Mucosa of stomach (tissue), 1 donor: ENCODE results near the gene CDC37.

Experiments
- H3K27me3 ChIP-seq: one replicate; pipeline ENCODE4 v1.7.0; 2013; ENCODE audit warnings: mild to moderate bottlenecking, low read length; ENCODE audit not compliant: control insufficient read depth, insufficient read depth
- H3K36me3 ChIP-seq: one replicate; pipeline ENCODE4 v1.7.0; 2013; ENCODE audit warnings: low read length; ENCODE audit not compliant: control insufficient read depth, insufficient read depth
- H3K4me1 ChIP-seq: one replicate; pipeline ENCODE4 v1.7.0; 2013; ENCODE audit warnings: mild to moderate bottlenecking, low read length; ENCODE audit not compliant: control insufficient read depth, insufficient read depth
- H3K4me3 ChIP-seq: one replicate; pipeline ENCODE4 v1.7.0; 2013; ENCODE audit warnings: low read length
- H3K9ac ChIP-seq: one replicate; pipeline ENCODE4 v1.7.0; 2013; ENCODE audit warnings: mild to moderate bottlenecking, low read length, moderate library complexity
- H3K9me3 ChIP-seq: one replicate; pipeline ENCODE4 v1.7.0; 2013; ENCODE audit warnings: mild to moderate bottlenecking, low read length, moderate library complexity; ENCODE audit not compliant: control insufficient read depth
- donor health status: Pancreatic carcinoma.

Gene CDC37

DNA sequence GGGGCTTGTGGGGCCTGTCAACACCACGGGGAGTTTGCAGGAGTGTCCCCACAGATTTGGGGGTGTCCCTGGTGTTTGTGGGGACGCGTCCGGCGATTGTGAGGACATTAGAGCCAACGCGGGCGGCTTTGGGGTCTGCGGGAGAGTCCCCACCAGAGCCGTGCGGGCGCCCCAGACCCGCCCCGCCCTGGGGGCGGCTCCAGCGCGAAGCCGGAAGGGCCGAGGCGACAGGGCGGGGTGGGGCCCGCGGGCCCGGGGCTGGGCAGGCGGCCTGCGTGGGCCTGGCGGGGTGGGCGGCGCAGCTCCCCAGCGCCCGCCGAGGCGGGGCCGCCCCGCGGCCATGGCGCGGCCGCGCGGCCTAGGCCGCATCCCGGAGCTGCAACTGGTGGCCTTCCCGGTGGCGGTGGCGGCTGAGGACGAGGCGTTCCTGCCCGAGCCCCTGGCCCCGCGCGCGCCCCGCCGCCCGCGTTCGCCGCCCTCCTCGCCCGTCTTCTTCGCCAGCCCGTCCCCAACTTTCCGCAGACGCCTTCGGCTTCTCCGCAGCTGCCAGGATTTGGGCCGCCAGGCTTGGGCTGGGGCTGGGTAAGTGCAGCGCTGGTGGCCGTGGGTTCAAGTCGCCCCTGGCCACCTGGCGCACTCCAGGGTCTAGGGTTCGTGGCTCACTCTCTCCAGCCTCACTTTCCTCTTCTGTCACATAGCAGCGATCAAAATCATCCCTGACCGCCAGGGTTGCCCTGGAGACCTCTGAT is 27.3 kb upstream of the CDC37 start:
- H3K27me3 ChIP-seq: peaks cover 10% of the 10 kb centered on the region
- no peaks in the 10 kb centered on the region for H3K9me3 ChIP-seq
- H3K4me3 ChIP-seq: peak overlapping the region; percentile 77
- H3K9ac ChIP-seq: peak overlapping the region; percentile 62
- no peaks in the 10 kb centered on the region for H3K36me3 ChIP-seq
- peaks cover 16% of the 10 kb centered on the region for H3K4me1 ChIP-seq

- no peak overlapping the region for H3K4me3 ChIP-seq
- no peak overlapping the region for H3K9ac ChIP-seq
- peaks cover 23% of the 10 kb centered on the region for H3K27me3 ChIP-seq
- no peaks in the 10 kb centered on the region for H3K9me3 ChIP-seq
- H3K36me3 ChIP-seq: no peaks in the 10 kb centered on the region
- H3K4me1 ChIP-seq: peaks cover 32% of the 10 kb centered on the region
Measured at GRCh38 chr19:10428996-10429381, 25.6 kb upstream of the CDC37 start.

DNA sequence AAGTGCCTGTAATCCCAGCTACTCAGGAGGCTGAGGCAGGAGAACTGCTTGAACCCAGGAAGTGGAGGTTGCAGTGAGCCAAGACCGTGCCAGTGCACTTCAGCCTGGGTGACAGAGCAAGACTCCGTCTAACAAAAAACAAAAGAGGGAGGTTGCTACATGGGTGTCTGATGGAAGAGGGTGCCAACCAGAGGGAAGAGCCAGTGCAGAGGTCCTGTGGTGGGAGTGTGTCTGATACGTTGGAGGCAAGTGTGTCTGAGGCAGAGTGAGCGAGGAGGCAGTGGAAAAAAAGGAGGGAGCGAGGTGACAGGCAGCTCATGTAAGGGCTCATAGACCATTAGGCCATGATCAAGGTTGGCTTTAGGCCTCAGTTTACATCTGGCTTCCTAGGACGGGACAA is 23.8 kb upstream of the CDC37 start:
- Histone ChIP-seq H3K9ac (no peak overlapping the region), H3K4me1 (peaks cover 27% of the 10 kb centered on the region), H3K36me3 (no peaks in the 10 kb centered on the region), H3K4me3 (no peak overlapping the region), H3K27me3 (peaks cover 41% of the 10 kb centered on the region), H3K9me3 (no peaks in the 10 kb centered on the region)

DNA sequence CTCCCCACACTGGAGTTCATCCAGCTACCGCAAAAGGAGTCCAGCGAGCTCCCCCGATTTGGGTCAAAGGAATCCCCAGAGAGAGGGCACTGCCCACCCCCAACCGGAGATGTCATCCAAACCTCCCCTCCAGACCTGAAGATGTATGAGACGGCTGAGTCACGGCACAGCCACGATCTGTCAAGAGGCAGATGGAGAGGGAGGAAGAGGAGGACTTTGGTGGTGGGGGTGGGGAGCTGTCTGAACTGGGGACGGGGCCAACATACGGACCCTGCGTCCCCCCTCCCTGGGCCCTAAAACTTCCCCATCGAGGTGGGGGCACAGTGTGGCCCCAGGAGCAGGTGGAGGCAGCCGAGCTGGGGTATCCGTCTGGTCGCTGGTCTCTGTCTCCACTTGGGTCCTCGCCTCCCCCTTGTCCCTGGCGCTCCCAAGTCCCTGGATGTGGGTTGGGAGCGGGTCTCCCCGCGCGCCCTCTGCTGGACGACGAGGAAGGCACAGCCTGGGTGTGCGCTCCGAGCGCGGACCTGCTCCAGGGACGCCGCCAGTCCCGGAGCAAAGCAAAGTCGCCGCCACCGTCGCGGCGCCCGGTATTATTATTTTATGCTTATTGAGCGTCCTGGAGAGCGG is 20.8 kb upstream of the CDC37 start:
- H3K36me3 ChIP-seq: no peaks in the 10 kb centered on the region
- H3K4me1 ChIP-seq: peaks cover 26% of the 10 kb centered on the region
- peaks cover 63% of the 10 kb centered on the region for H3K27me3 ChIP-seq
- no peak overlapping the region for H3K9ac ChIP-seq
- no peaks in the 10 kb centered on the region for H3K9me3 ChIP-seq
- H3K4me3 ChIP-seq: no peak overlapping the region

GRCh38 chr19:10422846-10423245 is 19.5 kb upstream of the CDC37 start:
- H3K36me3 ChIP-seq: no peaks in the 10 kb centered on the region
- no peak overlapping the region for H3K4me3 ChIP-seq
- H3K9me3 ChIP-seq: no peaks in the 10 kb centered on the region
- peaks cover 76% of the 10 kb centered on the region for H3K27me3 ChIP-seq
- no peak overlapping the region for H3K9ac ChIP-seq
- peaks cover 26% of the 10 kb centered on the region for H3K4me1 ChIP-seq

DNA sequence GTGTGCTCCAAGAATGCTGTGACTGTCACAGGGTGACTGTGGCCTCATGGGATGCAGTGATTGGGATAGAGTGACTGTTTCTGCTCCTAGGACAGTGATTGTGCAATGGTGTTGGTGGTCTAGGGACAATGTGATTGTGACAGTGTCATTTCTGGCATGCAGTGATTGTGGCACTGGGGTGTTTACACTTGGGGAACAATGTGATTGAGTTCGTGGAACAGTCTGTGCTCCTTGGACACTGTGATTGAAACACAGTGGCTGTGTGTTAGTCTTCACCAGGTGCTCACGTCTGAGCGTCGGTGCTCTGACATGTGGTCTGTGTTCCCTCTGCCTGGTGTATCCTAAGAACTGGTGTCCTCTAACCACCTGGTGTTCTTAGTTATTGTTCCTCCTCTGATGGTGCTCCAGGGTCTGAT is 18.7 kb upstream of the CDC37 start:
- Histone ChIP-seq H3K36me3 (no peaks in the 10 kb centered on the region), H3K9me3 (no peaks in the 10 kb centered on the region), H3K27me3 (peaks cover 84% of the 10 kb centered on the region), H3K4me1 (peaks cover 26% of the 10 kb centered on the region), H3K9ac (no peak overlapping the region), H3K4me3 (no peak overlapping the region)

- peaks cover 26% of the 10 kb centered on the region for H3K4me1 ChIP-seq
- H3K9me3 ChIP-seq: no peaks in the 10 kb centered on the region
- H3K9ac ChIP-seq: no peak overlapping the region
- no peaks in the 10 kb centered on the region for H3K36me3 ChIP-seq
- H3K4me3 ChIP-seq: no peak overlapping the region
- H3K27me3 ChIP-seq: peaks cover 90% of the 10 kb centered on the region
Measured at GRCh38 chr19:10421240-10422045, 18.1 kb upstream of the CDC37 start.

GRCh38 chr19:10420444-10421239 is 17.3 kb upstream of the CDC37 start, which contains the start of gene PDE4A:
Gene PDE4A, plus strand, starts transcription at chr19:10420538. Its CDS starts 227 bp downstream, at chr19:10420765.
- no peaks in the 10 kb centered on the region for H3K36me3 ChIP-seq
- no peak within 1 kb of the TSS for H3K4me3 ChIP-seq
- H3K4me1 ChIP-seq: peaks cover 26% of the 10 kb centered on the region
- no peaks in the 10 kb centered on the region for H3K9me3 ChIP-seq
- peaks cover 94% of the 10 kb centered on the region for H3K27me3 ChIP-seq
- no peak within 1 kb of the TSS for H3K9ac ChIP-seq

DNA sequence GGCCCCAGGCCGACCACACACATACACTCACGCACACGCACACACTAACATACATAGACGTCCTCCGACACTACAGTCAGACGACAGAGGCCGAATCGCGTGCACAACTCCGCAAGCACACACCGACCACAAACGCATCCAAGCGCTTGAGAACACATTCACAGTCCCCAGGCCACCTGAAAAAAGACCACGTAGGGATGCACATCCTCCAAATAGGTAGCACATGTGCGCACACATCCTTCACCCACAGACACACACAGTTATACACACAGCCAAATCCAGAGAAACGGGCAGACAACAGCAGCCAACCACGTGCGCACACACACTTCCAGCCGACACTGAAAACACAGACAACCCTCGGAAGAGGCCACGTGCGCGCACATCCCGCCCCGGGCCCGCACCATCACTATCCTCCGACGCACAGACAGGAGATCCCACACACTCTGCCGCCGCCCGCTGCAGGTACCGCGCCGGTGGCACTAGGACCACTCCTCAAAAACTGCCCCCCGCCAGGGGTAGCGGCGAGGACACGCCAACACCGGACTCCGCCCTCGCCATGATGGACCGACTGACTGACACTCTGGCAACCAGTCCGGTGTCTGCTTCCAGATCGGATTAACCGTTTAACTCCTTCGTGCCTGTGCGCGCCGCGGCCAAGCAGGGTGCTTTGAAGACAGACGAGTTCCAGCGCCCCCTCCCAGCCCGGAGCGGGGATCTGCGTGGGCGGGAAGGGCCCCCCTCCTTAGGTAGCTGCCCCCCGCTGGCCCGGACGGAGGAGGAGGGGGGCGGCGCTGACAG is 16.5 kb upstream of the CDC37 start:
- Histone ChIP-seq H3K9me3 (no peaks in the 10 kb centered on the region), H3K36me3 (no peaks in the 10 kb centered on the region), H3K27me3 (peaks cover 89% of the 10 kb centered on the region), H3K4me3 (no peak overlapping the region), H3K9ac (no peak overlapping the region), H3K4me1 (peaks cover 19% of the 10 kb centered on the region)

- Histone ChIP-seq H3K4me3 (no peak overlapping the region), H3K9ac (no peak overlapping the region)
Measured at GRCh38 chr19:10419200-10419645, 15.9 kb upstream of the CDC37 start.

More at GRCh38 chr19:10419200-10419645, 15.9 kb upstream of the CDC37 start:
- Histone ChIP-seq H3K36me3 (no peaks in the 10 kb centered on the region), H3K4me1 (peaks cover 12% of the 10 kb centered on the region), H3K9me3 (no peaks in the 10 kb centered on the region), H3K27me3 (peaks cover 84% of the 10 kb centered on the region)
